ENCODE measurements around the gene SPATA18. TPM values are rescaled to one million over a fixed set of nuclear protein-coding genes. Genes with fewer than 3 reads are reported as not detected.
A peak's percentile ranks its signal among the peaks of the same experiment; 100 is the strongest.

The SPATA18 gene
- total and polyA plus RNA-seq, 2 of the 8 experiments (the other 6 are each of a cell fraction or from before 2014, with no cell fraction given): 1.4 to 2.4 TPM

DNA sequence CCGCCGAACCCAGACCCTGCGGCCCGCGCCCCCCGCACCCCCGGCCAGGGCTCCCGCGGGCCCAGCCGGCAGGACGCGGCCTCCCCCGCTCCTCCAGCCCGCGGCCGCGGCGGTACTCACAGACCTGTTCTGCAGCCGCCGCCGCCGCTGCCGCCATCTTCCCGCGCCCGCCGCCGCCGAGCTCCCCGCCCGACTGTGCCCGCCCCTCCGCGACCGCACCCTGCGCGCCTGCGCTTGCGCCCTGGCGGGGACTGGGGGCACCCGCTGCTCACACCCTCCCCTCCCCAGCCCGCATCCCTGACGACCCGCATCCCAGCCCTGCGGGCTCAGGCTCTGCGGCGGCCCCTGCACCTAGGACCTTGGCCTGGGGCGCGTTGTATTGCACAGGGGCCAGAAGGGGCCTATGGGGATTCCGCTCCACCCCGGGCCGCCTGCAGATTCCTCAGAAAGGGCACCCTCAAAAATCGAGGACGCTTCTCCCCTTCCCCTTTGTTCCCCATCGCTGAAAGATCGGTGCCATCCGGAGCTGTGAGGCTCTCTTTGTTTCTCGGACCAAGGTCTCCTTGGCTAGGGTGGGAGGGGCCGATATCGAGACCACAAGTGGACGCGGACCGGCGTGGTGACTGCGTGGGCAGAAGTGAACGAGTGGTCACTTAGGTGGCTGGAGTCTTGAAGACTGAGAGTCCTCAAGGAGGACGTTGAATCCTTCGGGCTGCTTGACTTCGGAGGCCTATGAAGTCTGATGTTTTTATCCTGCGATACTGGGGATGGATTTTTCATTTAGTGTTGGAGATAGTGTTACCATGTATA, 12.8 kb upstream of the SPATA18 start, which contains the start of gene SGCB (continued):
- TF ChIP-seq RBBP5 (IDR thresholded peaks at IDR 0.05; ENCODE audit: borderline replicate concordance, low read depth, low read length) (peak; percentile 73; the same call in 1 of the 2 replicates), NRF1 (IDR thresholded peaks at IDR 0.05; ENCODE audit: low read depth, low read length) (peak; percentile 48), YY1 (IDR thresholded peaks at IDR 0.05; ENCODE audit: low read depth, low read length) (peak; percentile 69; the same call in 1 of the 2 replicates), KDM4A (IDR thresholded peaks at IDR 0.05; ENCODE audit: low read depth, low read length, severe bottlenecking) (peak; percentile 78), ASH2L (IDR thresholded peaks at IDR 0.05; ENCODE audit: low read length) (peak; percentile 27), BCL11A (IDR thresholded peaks at IDR 0.05; ENCODE audit: low read depth in 2 of 2, low read length in 2 of 2) (no peak), HDAC2 (IDR thresholded peaks at IDR 0.05; ENCODE audit: borderline replicate concordance in 1 of 2, low read depth in 2 of 2, low read length in 2 of 2) (peak in 1 of 2 experiments; percentile 31; a peak in 1 of 4 replicates), CBX5 (IDR thresholded peaks at IDR 0.05; ENCODE audit: low read depth, low read length) (no peak), SRF (IDR thresholded peaks at IDR 0.05; ENCODE audit: low read depth, low read length) (no peak), TBP (IDR thresholded peaks at IDR 0.05; ENCODE audit: low read depth, low read length) (0 out of 2 replicates have a peak, but pooled peaks have one; percentile 25)
- TF ChIP-seq, protein P1, sequence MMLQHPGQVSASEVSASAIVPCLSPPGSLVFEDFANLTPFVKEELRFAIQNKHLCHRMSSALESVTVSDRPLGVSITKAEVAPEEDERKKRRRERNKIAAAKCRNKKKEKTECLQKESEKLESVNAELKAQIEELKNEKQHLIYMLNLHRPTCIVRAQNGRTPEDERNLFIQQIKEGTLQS (IDR thresholded peaks at IDR 0.05; ENCODE audit: insufficient read depth, low read depth, low read length): no peak

Measured in H1 (cell line).